HL-60 (cell line): Measurements from ENCODE around the gene PKNOX1.
A peak's percentile ranks its signal among the peaks of the same experiment; 100 is the strongest.
"Not testable (repeated sequence)": the region's sequence is repeated elsewhere in the genome, so short reads cannot be mapped to it uniquely, and the experiment has no call there.

Experiments used
- DNase-seq, 2 experiments: peaks; one replicate each; pipeline ENCODE4 v3.0.0-alpha.2; 2010 to 2020; ENCODE audit warnings: low read depth in 1 of 2, low spot score in 1 of 2
- H3K27ac ChIP-seq: fragments of 250-450 bp; sonication (Bioruptor Pico); replicated peaks from 2 replicates; pipeline ENCODE4 v1.5.1; 2020; ENCODE audit warnings: mild to moderate bottlenecking, moderate library complexity
- H3K27me3 ChIP-seq: fragments of 250-450 bp; sonication (Bioruptor Pico); 2 replicates; pipeline ENCODE4 v1.5.1; 2021; ENCODE audit warnings: mild to moderate bottlenecking, moderate library complexity; ENCODE audit not compliant: insufficient read depth, poor library complexity, severe bottlenecking
- H3K4me3 ChIP-seq: replicated peaks from 2 replicates; pipeline ENCODE4 v1.5.1; 2011; ENCODE audit warnings: mild to moderate bottlenecking, control low read depth, low read length; ENCODE audit not compliant: insufficient read depth
- CTCF ChIP-seq: IDR thresholded peaks from one replicate; pipeline ENCODE4 v1.5.1; 2011; ENCODE audit warnings: low read length, control low read depth, inconsistent platforms; ENCODE audit not compliant: insufficient read depth
- GABPA ChIP-seq: IDR thresholded peaks from 2 replicates; pipeline ENCODE4 v1.6.1; 2012; ENCODE audit warnings: low read depth
- POLR2AphosphoS5 ChIP-seq: IDR thresholded peaks from 2 replicates; pipeline ENCODE4 v1.6.1; 2012; ENCODE audit warnings: low read depth
- REST ChIP-seq: IDR thresholded peaks from 2 replicates; pipeline ENCODE4 v1.6.1; 2012; ENCODE audit warnings: low read depth; ENCODE audit not compliant: insufficient replicate concordance
- SPI1 ChIP-seq: IDR thresholded peaks from 2 replicates; pipeline ENCODE4 v1.6.1; 2012; ENCODE audit warnings: low read depth, mild to moderate bottlenecking, borderline replicate concordance

Gene PKNOX1

GRCh38 chr21:42991992-42992740, 17.8 kb downstream of the PKNOX1 start:
- no peak overlapping the region for H3K27ac ChIP-seq
- no peak overlapping the region for H3K4me3 ChIP-seq
- no peaks in the 10 kb centered on the region for H3K27me3 ChIP-seq
- TF ChIP-seq POLR2AphosphoS5 = no peak
- DNase-seq = peak; percentile 51 to 63

GRCh38 chr21:42993051-42993712, 18.8 kb downstream of the PKNOX1 start:
- no peak for DNase-seq
- H3K4me3 ChIP-seq = no peak overlapping the region
- no peaks in the 10 kb centered on the region for H3K27me3 ChIP-seq
- TF ChIP-seq SPI1 = no peak
- TF ChIP-seq GABPA = no peak
- no peak for TF ChIP-seq REST
- TF ChIP-seq POLR2AphosphoS5 = no peak; the same call in 1 of the 2 replicates
- no peak for TF ChIP-seq CTCF
- no peak overlapping the region; the same call in 1 of the 2 replicates for H3K27ac ChIP-seq

- H3K27ac ChIP-seq = no peak overlapping the region
- DNase-seq = no peak
Measured at GRCh38 chr21:42997053-42997452, 22.7 kb downstream of the PKNOX1 start.

GRCh38 chr21:42997983-42998382, 23.6 kb downstream of the PKNOX1 start:
- not testable (repeated sequence) for H3K4me3 ChIP-seq, H3K27me3 ChIP-seq, DNase-seq, H3K27ac ChIP-seq

More at GRCh38 chr21:42997053-42997452, 22.7 kb downstream of the PKNOX1 start:
- no peaks in the 10 kb centered on the region for H3K27me3 ChIP-seq
- no peak for TF ChIP-seq POLR2AphosphoS5
- TF ChIP-seq GABPA = no peak
- no peak for TF ChIP-seq CTCF
- TF ChIP-seq REST = no peak
- no peak for TF ChIP-seq SPI1
- H3K4me3 ChIP-seq = no peak overlapping the region

- not testable (repeated sequence) for DNase-seq, H3K27me3 ChIP-seq, H3K27ac ChIP-seq, H3K4me3 ChIP-seq
Measured at GRCh38 chr21:42999152-42999551, 24.8 kb downstream of the PKNOX1 start.

GRCh38 chr21:43000041-43000440, 25.7 kb downstream of the PKNOX1 start:
- not testable (repeated sequence) for H3K27ac ChIP-seq, DNase-seq, H3K4me3 ChIP-seq, H3K27me3 ChIP-seq
